DMS 273 (cell line): ENCODE results near the gene PPM1H.
"Not testable (repeated sequence)": the region's sequence is repeated elsewhere in the genome, so short reads cannot be mapped to it uniquely, and the experiment has no call there.

Experiments used
- DNase-seq: peaks from one replicate; lab custom pipeline; 2025; ENCODE audit not compliant: unreplicated experiment; lab: John Stamatoyannopoulos, UW

The PPM1H gene

DNA sequence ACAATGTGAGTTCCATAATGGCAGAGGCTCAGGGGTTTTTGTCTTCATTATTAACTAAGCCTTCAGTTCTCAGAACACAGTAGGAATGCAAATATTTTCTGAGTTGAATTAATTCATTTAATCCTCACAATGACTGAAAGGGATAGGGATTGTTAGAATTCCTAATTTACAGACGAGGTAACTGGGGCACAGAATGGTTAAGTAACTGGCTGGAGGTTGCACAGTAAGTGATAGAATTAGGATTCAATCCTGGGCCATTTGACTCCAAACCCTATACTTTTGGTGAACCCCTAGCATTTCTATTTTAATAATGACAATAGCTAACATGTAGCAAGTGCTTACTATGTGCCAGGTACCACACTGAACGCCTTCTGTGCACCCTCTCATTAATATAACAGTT is 163.1 kb downstream of the PPM1H start:
- DNase-seq, result no peak

DNA sequence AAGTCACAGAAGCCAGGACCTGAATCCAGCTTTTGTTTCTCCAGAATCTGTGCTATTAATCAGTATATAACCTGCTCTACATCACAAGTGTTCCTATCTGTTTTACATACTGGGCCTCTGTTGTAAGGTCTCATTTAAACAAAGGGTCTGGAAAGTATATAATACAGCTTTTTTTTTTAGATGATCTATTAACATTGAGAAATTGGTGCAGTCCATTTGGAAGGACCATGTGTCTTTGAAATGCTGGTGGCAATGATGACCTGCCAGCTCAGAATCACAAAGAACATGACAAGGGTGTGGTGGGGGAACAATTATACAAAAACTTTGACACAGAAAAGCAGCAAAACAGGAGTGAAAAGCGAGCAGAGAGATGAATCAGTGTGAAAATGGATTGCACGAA is 164.6 kb downstream of the PPM1H start:
- no peak for DNase-seq

DNA sequence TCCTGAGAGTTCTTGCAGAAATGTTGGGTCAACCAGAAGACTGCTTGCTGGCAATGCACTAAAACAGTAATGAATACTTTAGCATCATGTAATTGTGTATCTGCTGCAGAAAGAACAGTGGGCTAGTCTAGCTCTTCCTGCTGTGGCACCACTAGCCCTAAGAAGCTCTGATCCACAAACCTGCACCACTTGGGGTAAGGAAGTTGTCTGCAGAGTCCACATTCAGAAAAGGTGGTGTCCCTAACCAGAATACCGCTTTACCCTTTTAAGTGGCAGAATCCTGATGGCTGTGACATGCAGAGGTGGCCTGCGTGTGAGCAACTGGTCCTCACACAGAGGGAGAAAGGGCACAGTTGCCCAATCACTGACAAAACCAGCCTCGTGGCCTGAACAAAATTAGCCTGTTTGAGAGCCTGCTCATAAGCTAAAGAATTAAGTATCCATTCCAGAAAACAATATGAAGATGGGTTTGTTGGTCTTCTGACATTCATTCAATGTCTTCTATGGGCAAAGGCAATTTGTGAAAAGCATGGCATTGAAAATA is 165.8 kb downstream of the PPM1H start:
- no peak for DNase-seq

DNA sequence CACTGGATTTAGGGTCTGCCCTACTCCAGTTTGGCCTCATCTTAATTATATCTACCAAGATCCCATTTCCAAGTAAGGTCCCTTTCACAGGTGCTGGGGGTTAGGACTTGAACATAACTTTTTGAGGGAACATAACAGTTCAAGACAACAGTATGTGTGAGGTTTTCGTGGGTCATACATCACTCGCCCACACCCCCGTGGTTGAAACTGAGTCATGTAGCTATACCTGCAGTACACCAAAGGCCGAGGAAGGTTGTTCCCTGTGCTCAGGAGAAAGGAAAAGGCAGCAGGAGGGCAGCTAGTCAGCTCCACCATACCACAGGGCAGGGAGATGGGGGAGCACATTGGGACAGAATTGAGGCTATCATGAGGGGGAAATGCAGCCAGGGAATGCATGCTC is 167.0 kb downstream of the PPM1H start:
- DNase-seq, result no peak

GRCh38 chr12:62767496-62767895 is 167.5 kb downstream of the PPM1H start:
- no peak for DNase-seq

DNA sequence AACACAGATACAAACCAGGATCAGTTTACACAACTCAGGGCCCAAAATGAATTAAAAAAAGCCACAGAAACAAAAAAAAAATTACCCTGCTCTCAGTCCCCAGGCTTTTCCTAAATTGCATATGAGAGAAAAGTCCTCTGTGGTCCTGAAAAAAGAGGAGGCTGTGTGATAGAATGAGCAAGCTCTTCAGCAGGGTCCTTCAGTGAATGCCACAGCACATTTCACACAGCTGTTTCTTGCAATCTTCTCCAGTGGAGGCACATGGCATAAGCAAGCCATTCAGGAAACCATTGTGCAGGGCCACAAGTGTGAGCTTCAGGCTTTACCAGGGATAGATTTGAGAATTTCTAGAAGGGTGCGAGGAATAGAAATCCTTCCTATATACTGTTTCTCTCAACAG is 168.5 kb downstream of the PPM1H start:
- DNase-seq, result no peak

GRCh38 chr12:62763861-62764645 is 170.9 kb downstream of the PPM1H start:
- no peak for DNase-seq

- no peak for DNase-seq
Measured at GRCh38 chr12:62763312-62763711, 171.6 kb downstream of the PPM1H start.

DNA sequence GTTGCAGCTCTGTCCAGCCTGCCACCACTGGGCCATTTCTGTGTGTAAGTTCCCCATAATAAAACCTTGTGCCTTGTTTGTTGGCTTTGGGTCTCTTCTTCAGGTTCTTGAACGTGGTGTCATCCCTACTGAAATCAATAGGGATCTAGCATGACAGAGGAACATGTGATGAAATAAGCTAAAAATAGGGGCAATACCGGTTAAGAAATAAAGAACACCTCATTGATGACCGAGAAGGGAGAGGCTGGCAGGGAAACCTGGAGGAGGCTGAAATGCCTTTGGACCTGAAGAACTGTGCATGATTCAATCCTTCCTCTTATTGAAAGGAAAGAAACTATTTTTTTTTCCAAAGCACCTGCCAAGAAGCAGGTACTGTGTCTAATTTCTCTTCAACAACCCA is 172.3 kb downstream of the PPM1H start:
- no peak for DNase-seq

- no peak for DNase-seq
Measured at GRCh38 chr12:62761658-62762057, 173.3 kb downstream of the PPM1H start.

DNA sequence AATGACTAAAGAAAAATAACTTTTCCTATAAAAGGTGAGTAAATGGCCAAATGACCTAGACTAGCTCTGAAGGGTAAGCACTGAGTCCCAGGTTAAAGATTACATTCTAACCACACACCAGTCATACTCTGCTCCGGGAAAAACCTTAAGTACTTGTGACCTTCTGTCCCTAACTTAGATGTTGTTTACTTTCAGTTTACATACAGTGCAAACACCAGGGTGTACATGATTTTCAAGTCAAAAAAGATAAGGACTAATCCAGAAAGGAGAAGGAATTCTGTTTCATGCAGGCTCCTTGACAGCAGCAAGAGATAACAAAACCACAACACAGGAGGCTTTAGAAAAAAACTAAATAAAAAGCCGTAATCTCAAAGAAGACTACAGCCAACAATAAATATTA is 174.2 kb downstream of the PPM1H start:
- no peak for DNase-seq

DNA sequence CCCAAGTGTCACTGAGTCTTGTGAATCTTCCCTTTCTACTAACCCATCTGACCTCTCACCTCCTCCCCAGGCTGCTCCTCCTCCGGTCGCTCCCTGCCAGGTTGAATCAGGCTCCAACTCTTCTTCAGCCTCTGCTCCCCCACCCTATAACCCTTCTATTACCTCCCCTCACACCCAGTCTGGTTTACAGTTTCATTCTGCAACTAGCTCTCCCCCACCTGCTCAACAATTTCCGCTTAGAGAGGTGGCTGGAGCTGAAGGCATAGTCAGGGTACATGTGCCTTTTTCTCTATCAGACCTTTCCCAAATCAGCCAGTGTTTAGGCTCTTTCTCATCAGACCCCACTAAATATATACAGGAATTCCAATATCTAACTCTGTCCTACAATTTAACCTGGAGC is 174.6 kb downstream of the PPM1H start:
- not testable (repeated sequence) for DNase-seq

GRCh38 chr12:62758216-62758615 is 176.7 kb downstream of the PPM1H start:
- no peak for DNase-seq

DNA sequence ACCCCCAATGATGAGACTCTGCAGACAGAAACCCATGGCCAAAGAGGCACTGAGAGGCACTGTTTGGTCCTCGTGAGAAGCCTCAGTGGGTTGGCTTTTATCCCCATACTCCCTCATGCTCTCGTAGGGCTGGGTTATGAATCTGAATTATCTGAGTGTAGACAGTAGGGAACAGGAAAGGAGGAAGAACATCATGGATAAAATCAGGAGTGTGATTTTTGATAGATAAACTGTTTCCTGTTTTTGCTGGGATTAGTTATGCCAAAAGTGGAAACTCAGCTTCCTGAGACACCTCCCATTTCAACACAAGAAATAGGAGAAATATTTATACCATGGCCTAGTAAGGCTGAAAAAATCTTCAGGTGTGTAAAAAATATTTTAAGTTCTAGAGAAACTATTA is 177.9 kb downstream of the PPM1H start:
- no peak for DNase-seq

DNA sequence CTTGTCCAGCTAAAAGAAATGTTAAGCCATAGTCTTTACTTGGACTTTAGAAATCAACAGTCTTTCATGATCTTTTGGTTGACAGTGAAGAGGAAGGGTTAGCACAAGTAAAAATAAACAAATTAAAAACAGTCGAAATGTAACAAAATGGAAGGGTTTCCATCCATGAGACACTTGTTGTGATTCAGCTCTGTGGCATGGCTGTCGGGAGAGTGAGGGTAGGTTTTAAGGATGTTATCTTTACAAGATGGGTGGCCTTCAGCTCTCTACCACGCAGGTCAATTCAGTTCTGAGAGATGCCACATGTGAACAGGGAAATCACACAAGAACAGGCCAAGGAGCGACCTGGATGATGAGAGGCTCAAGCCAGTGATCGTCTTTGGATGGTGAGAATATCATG is 180.2 kb downstream of the PPM1H start:
- no peak for DNase-seq

- DNase-seq, result no peak
Measured at GRCh38 chr12:62751810-62752155, 183.2 kb downstream of the PPM1H start.

DNA sequence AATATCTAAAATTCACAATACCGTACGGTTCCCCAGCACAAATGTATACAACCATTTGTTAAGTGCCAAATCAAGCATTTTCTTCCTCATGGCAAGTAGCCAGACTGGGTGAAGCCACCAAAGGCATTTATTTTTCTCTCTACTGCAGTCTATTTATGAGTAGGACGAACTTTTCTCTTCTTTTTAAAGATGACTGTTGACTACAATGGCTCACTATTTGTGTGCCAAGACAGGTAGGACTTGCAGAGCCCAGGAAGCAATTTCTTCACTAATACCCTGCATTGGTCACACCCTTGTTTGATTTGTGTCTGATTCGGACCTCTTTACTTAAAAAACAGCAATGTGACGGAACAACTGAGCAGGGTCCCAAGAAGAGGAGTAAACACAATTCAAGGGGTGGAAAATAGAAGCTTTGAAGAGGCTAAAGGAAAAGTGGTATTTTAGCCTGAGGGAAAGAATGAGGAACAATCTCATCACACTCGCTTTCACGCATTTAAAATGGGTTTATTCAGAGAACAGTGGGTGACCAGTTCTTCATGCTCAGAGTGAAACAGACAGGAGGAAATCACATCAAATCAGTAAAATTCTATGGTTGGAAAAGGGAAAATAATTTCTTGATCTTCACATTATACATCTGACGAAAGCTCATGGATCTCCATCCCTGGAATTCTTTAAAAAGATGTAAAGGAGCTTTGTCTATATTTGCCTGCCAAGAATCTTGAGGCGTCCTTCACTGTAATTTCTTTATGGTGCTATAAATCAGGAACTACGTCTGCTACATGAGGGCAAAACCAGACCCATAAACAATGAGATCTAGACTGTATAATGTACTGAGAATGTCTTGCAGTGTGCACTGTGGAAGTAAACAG is 183.8 kb downstream of the PPM1H start:
- no peak for DNase-seq

- DNase-seq, result no peak
Measured at GRCh38 chr12:62749586-62749985, 185.4 kb downstream of the PPM1H start.

- DNase-seq, result no peak
Measured at GRCh38 chr12:62748941-62749468, 185.9 kb downstream of the PPM1H start.

- DNase-seq, result no peak
Measured at GRCh38 chr12:62744551-62744950, 190.4 kb downstream of the PPM1H start.

GRCh38 chr12:62739266-62740015 is 195.5 kb downstream of the PPM1H start:
- DNase-seq, result peak; percentile 29
